Measurements from ENCODE around the gene LZTFL1. TPM values are rescaled to one million over a fixed set of nuclear protein-coding genes. Genes with fewer than 3 reads are reported as not detected.

The LZTFL1 gene
- total and polyA plus RNA-seq, 8 donors = 17.0 to 66.8 (median 50.8) TPM

GRCh38 chr3:45842851-45843625, 1.1 kb upstream of the LZTFL1 start:
- intact Hi-C loops (cut with DNase I) = no loop called here
- Histone ChIP-seq H3K36me3 (no peaks in the 10 kb centered on the region), H3K27ac (no peak overlapping the region), H3K4me3 (no peak overlapping the region), H3K27me3 (no peaks in the 10 kb centered on the region), H3K4me1 (peaks cover 9 to 16% of the 10 kb centered on the region in 2 donors), H3K9me3 (no peaks in the 10 kb centered on the region)
- TF ChIP-seq, protein P1, sequence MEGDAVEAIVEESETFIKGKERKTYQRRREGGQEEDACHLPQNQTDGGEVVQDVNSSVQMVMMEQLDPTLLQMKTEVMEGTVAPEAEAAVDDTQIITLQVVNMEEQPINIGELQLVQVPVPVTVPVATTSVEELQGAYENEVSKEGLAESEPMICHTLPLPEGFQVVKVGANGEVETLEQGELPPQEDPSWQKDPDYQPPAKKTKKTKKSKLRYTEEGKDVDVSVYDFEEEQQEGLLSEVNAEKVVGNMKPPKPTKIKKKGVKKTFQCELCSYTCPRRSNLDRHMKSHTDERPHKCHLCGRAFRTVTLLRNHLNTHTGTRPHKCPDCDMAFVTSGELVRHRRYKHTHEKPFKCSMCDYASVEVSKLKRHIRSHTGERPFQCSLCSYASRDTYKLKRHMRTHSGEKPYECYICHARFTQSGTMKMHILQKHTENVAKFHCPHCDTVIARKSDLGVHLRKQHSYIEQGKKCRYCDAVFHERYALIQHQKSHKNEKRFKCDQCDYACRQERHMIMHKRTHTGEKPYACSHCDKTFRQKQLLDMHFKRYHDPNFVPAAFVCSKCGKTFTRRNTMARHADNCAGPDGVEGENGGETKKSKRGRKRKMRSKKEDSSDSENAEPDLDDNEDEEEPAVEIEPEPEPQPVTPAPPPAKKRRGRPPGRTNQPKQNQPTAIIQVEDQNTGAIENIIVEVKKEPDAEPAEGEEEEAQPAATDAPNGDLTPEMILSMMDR (IDR thresholded peaks at IDR 0.05) = no peak
- DNase-seq (no peak), ATAC-seq (no peak)

GRCh38 chr3:45841420-45841756, 531 bp downstream of the LZTFL1 start:
- Histone ChIP-seq H3K27ac (peak overlapping the region in 1 of 2 donors; percentile 87), H3K36me3 (no peaks in the 10 kb centered on the region), H3K4me3 (peak overlapping the region; percentile 83 to 95), H3K27me3 (no peaks in the 10 kb centered on the region), H3K9me3 (no peaks in the 10 kb centered on the region), H3K4me1 (peaks cover 9 to 16% of the 10 kb centered on the region in 2 donors)
- ATAC-seq (peak; percentile 60), DNase-seq (peak; percentile 17 to 81 (median 38))
- intact Hi-C loops (cut with DNase I) = no loop called here
- TF ChIP-seq, protein P1 (IDR thresholded peaks at IDR 0.05) = no peak

GRCh38 chr3:45838466-45838865, 3.5 kb downstream of the LZTFL1 start:
- no peak overlapping the region for H3K27ac ChIP-seq
- no peak for DNase-seq
- TF ChIP-seq, protein P1 (IDR thresholded peaks at IDR 0.05) = no peak
- peaks cover 0 to 20% of the 10 kb centered on the region in 2 donors for H3K36me3 ChIP-seq
- H3K27me3 ChIP-seq = no peaks in the 10 kb centered on the region
- intact Hi-C loops (cut with DNase I) = no loop called here
- H3K4me1 ChIP-seq = peaks cover 9 to 16% of the 10 kb centered on the region in 2 donors
- no peak for ATAC-seq
- H3K4me3 ChIP-seq = no peak overlapping the region
- no peaks in the 10 kb centered on the region for H3K9me3 ChIP-seq

DNA sequence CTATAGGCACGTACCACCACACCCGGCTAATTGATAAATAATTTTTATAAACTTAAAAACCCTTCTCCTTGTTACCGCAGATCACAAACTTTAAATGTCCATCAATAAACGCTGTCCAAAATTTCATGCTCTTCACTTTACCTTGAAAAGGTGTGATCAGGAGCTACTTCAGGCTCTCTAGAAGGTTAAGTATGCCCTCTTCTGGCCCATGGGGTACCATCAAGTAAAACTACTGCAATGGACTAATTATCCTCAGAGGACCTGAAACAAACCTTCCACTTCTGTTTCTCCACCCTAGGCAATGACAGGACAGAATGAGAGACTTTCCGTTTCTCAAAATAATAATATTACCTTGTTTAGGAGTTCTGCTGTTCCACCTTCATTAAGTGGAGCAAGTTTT, 9.2 kb downstream of the LZTFL1 start:
- TF ChIP-seq, protein P1 (IDR thresholded peaks at IDR 0.05) = peak in 1 of 2 donors; percentile 8
- Histone ChIP-seq H3K9me3 (no peaks in the 10 kb centered on the region), H3K27ac (no peak overlapping the region), H3K27me3 (no peaks in the 10 kb centered on the region), H3K36me3 (peaks cover 5 to 71% of the 10 kb centered on the region in 2 donors), H3K4me3 (no peak overlapping the region), H3K4me1 (no peaks in the 10 kb centered on the region)
- intact Hi-C loops (cut with DNase I) = no loop called here
- peak in 1 of 4 donors; percentile 16 for DNase-seq
- ATAC-seq = peak; percentile 56

DNA sequence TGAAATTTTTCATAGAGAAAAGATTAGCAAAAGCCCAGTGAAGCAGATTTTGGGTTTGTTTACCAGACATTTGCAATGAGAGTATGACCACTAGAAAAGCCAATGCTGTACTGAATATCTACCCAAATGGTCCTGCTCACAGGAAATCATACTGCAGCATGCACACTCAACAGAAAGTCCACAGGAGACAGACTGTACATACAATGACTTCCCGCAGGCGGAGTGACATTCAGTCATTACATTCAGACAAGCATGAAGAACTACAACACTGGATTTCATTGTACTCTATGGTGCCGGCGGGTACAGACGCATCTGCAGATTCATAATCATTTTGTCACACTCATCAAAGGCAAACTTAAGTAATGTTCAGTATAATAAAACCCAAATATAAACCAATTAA, 11.8 kb downstream of the LZTFL1 start:
- no peaks in the 10 kb centered on the region for H3K4me1 ChIP-seq
- DNase-seq (no peak), ATAC-seq (no peak)
- H3K4me3 ChIP-seq = no peak overlapping the region
- peaks cover 5 to 80% of the 10 kb centered on the region in 2 donors for H3K36me3 ChIP-seq
- no peaks in the 10 kb centered on the region for H3K9me3 ChIP-seq
- TF ChIP-seq, protein P1 (IDR thresholded peaks at IDR 0.05) = no peak
- no peaks in the 10 kb centered on the region for H3K27me3 ChIP-seq
- no peak overlapping the region for H3K27ac ChIP-seq
- intact Hi-C loops (cut with DNase I) = no loop called here

All from left lung (tissue), 10 donors.